ENCODE data around the gene SSNA1.

Gene SSNA1

DNA sequence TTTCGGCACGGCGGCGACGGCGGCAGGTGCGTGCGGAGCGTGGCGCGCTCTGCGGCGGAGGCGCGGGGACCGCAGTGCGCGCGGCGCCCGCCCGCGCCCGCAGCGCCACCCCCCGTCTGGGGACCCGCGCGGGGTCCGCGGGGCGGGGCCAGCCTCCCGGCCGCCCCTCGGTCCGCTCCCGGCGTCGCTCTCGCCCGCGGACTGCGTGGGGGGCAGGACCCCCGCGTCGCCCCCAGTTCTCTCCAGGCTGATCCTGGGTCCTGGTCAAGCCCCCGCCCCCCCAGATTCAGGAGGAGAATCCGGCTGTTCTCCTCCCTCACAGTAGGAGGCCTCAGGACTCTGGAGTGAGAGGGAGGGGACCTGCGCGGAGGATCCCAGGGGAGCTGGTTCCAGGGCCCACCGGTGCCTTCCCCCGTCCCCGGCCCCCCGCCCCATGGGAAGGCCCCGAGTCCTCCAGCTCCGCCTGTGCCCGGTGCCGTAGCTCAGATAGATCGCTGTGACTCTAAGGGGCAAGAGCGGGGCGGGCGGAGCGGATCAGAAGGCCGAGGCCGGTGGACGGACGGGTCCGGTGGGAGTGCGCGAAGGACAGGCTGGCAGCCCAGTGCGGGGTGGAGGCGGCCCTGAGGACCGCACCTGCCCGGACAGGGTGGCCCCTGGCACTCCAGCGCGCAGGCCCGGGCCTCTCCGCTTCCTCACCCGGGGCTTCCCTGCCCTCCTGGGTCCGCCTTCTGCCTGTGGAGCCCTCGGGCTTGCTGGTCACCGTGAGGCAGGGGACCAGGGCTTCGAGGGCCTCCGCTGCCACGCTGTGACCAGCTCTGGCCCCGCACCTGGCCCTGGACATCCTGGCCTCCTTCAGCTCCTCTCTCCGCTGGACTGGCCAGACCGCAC lies 34.0 kb downstream of the SSNA1 start, which contains the start of gene RNF208:
RNF208 (minus strand) TSS at position 51 of the 888 bp plus-strand sequence. CDS start 1,028 bp downstream, outside the sequence.
- no peak for DNase-seq

DNA sequence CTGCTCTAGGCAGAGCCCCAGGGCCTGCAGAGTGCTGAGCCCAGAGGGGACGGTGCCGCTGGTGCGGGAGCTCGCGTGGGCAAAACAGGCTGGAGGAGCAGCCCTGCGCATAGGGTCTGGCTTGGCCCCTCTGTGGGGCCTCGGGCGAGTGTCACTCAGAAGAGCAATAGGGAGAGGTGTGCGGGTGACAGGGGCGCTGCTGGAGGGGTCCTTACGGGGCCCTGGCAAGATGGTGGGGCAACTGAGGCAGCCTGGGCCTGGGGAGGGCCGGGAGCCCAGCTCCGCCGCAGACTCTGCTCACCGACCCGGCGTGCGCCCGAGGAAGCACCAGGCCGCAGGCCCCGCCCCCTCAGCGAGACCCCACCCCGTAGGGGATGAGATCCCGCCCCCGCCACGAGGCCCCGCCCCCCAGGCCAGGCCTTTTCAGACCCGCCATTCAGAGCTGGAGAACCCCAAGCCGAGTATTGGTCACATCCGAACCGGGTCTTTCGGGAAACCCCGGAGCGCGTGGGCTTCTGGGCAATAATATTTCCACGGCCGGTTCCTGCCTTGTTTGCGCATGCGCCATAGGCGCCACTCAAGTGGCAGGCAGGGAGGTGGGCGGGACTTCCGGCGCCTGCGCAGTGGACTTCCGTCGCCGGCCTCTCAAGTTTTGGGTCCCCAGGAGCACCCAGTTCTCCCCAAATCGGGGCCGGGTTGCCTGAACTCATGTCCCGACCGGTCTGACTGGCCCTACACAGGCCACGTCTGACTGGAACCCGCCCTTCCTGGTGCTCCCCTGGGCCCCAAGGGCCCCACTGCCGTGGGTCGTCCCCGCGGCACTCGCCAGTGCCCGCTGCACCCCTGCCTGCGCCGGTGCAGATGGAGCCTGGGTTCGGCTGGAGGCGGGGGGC lies 34.8 kb downstream of the SSNA1 start:
- DNase-seq = peak; percentile 77 to 78

DNA sequence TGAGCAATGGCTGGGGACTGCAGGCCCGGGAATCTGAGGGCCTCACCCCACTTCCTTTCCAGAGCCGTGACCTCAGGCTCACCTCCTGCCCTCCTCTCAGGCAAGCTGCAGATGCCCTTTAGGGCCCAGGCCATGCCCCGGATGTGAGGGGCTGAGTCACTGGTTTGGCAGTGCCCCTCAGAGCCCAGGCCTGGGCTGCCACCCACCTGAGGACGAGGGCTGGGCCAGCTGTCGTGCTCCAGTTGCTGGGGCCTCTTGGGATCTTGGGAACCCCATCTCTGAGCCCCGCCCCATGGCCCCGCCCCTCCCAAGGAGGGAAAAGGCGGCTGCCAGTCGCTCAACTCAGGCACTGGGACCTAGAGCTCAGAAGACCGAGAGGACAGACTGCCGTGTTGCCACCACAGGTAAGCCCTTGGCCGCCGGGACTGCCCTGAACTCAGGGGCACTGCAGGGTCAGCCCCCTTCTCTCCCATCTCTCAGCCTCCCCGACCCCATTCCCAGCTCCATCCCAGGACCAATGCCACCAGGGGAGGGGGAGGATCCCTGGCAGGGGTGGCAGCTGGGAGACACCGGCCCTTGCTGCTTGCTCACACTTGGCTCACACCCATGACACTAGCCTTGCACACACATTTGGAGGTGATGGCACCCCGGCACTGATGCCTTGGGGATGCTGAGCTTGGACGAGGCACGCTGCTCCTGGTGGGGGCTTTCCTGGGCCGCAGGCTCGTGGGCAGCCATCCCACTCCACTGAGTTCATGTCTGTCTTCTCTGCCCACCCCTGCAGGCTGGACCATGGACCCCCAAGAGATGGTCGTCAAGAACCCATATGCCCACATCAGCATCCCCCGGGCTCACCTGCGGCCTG lies 36.6 kb downstream of the SSNA1 start, which contains the start of gene CYSRT1:
CYSRT1 (plus strand) TSS at position 345 of the 865 bp plus-strand sequence; CDS start at position 793, 448 bp downstream.
- DNase-seq = no peak

DNA sequence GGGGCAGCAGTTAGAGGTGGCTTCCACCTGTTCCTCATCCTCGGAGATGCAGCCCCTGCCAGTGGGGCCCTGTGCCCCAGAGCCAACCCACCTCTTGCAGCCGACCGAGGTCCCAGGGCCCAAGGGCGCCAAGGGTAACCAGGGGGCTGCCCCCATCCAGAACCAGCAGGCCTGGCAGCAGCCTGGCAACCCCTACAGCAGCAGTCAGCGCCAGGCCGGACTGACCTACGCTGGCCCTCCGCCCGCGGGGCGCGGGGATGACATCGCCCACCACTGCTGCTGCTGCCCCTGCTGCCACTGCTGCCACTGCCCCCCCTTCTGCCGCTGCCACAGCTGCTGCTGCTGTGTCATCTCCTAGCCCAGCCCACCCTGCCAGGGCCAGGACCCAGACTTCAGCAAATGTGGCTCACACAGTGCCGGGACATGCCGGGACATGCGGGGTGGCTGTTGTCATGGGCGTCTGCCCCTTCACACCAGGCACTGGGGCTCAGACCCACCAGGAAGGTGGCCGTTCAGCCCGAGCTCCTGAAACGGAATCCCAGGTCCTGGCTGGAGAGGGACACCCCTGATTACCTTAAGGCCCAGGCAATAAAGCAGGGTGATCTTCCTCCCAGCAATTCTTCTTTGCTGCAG lies 37.3 kb downstream of the SSNA1 start:
- DNase-seq = no peak

DNA sequence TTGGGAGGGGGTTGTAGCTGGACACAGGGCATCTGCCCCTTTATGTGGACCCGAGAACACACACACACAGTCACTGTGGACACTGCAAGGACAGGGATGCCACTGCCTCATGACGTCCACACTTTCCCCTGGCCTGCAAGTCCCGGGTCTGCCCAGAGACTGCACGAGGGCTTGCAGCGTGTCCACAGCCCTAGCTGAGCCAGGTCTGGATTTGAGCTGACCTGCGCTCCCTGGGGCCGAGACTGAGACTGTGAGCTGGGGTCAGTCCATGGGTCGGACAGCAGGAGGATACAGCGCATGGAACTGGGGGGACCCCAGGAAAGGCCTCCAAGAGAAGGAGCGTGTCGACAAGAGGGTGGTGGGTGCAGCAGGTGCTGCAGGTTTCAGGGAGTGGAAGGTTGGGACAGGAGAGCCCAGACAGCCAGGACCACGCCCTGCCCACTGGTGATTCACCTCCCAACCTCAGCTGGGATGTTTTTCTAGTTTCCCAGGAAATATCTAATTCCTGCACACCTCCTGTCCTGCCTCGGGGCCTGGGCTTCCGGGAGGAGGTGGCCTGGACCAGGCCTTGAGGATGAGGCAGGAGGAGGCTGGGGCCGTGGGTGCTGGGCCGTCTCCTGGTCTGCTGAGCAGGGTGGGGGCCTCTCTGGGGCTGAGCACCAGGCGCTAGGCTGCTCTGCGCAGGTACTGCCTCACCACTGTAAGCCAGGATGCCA lies 38.0 kb downstream of the SSNA1 start:
- DNase-seq = no peak

DNA sequence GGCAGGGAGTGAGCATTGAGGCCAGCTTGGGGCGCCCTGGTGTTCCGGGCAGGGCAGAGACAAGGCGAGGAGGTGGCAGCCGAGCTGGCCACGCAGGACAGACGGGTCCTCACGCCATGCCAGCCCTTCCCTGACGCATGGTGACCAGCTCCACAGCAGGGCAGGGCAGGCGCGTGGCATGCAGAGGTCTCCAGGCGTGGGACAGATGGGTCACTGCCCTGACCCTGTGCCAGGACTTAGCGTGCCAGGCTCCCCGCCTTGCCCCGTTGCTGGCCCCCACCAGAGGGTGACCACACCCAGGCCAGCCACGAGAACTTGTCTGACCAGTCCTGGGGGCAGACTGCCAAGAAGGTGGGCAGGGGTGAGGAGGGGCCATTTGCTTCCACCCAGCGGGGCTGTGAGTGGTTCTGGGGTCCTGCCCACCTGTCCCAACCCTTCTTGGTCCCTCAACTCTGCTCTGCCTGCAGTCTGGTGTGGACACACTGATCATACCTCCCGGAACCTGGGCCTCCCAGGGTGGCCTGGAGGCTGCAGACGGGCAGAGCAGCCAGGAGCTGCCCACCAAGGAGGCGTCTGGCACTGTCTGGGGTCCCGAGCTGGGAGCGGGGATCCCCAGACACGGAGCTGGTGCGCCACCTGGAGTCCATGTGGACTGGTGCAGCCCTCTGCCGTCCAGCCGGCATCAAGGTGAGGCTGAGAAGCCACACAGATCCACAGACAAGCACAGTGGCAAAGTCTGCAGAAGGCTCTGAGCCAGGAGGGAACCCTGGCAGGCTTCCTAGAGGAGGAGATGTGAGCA lies 38.8 kb downstream of the SSNA1 start, which contains the start of gene RNF224:
RNF224 (plus strand) TSS at position 449 of the 799 bp plus-strand sequence. CDS start 834 bp downstream, outside the sequence.
- DNase-seq = peak in 1 of 2 experiments; percentile 30

DNA sequence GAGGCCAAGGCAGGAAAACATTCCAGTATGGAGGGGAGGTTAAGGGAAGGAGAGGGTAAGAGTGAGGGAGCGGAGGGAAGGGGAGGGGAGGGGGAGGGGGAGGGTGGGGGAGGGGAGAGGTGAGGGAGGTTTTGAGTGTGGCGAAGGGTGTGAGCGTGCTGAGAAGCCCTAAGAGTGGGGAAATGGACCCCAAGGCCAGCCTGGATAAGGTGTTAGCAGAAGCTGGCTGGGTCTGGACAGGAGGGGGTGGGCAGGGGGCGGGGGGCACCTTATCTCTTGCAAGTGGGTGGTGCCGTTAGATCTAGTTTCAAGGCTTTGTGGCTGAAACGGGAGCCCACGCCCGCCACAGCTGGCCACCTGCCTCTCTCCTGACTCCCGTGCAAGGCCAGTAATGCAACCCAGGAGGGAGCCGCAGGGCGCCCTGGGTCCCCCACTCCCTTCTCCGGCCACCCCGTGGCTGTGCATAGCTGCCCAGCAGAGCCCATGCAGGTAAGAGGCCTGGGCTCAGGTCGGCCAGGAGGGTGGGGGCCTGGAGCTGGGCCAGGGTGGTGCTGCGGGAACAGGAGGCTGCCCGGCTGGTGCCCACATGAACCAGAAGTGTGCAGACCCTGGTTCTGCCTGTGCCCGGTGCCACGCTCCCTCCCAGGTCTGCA lies 39.5 kb downstream of the SSNA1 start:
- no peak for DNase-seq

DNA sequence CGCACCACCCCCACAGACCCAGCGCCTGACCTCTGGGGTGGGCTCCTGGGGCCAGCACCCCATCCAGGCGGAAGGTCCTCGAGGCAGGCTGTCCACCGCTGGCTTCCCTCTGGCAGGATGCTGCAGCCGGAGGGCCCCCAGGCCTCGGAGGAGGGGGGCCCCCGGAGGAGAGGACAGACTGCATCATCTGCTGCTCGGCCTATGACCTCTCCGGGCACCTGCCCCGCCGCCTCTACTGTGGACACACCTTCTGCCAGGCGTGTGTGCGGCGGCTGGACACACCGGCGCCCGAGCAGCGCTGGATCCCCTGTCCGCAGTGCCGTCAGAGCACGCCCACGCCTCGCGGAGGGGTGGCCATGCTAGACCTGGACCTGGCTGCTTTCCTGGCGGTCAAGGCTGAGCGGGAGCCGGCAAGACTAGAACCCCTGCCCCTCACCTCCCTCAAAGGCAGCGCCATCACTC lies 40.1 kb downstream of the SSNA1 start:
- DNase-seq = no peak

DNA sequence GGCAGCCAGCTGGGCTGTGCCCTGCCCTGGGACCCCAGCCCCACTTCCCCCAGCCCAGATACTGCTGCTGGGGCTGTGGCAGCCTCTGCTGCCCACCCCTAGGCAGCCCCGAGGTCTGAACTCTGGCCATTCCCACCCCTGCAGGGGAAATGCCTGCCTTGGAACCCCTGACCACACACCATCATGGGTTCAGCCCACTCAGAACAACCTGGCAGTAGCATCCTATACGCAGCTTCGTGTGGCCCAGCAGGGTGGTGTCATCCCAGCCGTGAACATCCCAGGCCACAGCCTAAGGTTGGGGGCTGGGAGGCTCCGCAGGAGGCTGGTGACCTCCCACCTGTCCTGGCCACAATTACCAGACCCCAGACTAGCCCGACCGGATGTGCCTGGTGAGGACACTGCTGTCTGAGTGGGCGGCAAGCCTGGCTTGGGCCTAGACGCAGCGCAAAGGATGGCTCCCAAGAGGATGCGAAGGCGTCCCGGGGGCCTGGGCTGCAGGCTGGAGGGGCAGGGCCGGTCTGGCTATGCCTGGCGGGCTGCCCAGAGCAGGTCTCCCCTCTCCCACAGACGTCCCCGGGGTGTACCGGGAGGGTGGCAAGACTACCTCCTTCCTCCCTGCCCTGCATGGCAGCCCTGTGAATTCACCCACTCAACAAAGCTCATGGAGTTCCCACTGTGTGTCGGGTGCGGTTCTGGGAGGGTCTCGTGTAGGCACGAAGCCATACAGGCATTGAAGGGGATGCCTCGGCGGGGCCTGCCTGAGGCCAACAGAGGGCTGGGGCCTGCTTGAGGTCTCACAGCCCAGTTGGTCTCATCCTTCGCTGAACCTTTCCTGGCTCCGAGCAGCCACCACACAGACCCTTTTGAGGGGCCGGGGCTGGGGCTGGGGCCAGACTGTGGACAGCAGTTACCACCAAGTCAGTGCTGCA lies 40.8 kb downstream of the SSNA1 start:
- DNase-seq = no peak

DNA sequence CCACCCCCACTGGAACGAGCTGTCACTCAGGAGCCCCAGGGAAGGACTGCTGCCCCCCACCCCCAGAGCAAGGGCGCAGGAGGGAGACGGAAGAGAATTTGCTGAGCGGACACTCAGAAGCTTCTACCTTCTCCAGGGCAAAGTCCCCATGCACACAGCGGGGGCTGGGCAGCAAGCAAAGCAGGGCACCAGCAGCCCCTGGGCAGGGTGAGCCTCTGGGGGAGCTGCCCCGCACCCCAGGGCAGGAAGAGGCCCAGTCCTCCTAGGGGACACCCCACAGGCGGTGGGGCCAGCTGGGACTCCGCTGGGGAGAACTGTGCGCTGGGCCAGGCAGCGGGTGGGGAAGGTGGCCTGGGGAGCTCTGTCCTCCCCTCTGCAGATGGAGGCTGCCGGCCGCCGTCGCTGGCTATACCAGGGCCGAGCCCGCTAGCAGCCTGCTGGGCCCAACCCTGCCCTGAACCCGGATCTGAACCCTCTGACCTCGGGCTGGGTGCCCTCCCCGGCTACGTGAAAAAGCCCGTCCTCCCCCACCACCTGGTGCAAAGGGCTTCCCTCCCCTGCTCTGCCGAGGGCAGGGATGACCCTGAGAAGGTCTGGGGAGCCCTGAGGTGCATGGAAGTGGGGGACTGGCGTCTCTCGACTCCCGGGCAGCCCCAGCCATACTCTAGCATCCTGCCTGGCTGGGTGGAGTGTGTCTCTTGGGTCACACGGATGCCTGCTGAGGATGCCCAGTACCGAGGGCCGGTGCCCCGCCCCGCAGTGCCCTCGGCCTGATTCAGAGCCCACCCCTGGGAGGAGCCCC lies 41.6 kb downstream of the SSNA1 start:
- DNase-seq = no peak

DNA sequence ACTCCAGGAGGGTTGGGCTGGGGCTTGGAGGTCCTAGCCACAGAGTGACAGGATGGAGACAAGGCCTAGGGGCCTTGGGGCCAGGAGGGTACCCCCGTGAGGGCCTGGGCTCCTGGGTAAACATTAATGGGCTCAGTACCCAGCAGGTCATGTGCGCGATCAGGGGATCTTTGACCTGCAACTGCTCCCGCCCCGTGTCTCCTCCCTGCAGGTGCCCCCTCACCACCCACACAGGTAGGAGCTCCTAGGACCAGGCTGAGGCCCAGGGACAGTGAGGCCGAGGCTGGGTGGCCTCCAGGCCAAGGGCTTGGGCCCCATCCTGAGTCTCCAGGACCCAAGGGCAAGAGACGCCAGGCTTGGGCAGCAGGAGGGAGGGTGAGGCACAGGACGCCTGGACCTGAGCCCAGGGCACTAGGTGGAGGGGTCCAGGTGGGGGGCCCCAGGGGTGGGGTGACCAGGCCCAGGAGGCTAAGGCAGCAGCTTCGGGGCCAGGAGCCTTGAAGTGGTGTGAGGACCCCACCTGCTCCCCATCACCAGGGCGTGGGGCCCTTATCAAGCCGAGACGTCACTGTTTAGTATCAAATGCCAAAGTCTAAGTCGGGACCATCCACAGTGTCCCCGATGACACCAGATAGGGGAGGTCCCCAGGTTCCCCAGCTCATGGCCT lies 42.4 kb downstream of the SSNA1 start, which contains the start of gene SLC34A3:
SLC34A3 (plus strand) TSS at position 197 of the 667 bp plus-strand sequence. CDS start 802 bp downstream, outside the sequence.
- no peak for DNase-seq

DNA sequence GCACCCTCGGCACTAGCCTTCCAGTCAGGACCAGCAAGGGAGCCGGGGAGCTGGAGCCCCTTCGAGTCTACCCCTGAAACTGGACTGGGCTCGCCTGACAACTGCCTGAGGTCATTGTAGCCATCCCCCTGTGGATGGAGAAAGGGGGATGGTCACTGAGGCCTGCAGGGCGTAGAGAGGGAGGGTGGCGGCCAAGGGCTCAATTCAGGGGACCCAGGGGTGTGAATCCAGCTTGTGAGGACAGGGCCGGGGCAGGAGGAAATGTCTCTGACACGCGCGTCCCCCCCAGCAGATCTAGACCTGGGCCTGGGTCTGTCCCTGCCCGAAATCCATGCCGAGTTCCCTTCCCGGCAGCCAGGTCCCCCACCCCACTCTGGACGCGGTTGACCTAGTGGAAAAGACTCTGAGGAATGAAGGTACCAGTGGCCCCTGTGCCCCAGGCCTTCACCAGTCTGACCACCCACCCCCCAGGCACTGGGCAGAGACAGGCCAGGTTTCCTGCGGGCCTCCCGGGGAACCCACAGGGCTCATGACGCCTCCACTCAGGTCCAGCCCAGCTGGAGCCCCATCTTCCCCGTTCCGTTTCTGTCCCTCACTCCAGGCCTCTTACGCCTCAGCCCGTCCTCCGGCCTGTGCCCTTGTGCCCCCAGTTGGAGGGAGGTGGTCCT lies 43.0 kb downstream of the SSNA1 start:
- DNase-seq = no peak

DNA sequence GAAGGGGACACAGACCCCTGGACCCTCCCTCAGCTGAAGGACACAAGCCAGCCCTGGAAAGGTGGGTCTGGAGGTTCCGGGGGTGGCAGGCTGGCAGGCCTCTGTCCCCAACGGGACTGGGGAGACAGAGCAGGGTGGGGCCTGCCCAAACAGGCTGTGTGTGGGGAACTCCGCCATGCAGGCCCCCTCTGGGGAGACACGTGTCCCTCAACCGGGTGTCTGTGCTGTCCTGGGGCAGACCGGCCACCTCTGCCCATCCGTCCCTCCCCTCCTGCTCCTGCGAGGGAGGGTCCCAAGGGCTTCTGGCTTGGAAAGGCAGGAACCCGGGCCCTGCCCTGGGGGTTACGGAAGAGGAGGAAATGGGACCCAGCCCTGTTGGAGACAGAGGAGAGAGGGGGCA lies 43.6 kb downstream of the SSNA1 start:
- no peak for DNase-seq

DNA sequence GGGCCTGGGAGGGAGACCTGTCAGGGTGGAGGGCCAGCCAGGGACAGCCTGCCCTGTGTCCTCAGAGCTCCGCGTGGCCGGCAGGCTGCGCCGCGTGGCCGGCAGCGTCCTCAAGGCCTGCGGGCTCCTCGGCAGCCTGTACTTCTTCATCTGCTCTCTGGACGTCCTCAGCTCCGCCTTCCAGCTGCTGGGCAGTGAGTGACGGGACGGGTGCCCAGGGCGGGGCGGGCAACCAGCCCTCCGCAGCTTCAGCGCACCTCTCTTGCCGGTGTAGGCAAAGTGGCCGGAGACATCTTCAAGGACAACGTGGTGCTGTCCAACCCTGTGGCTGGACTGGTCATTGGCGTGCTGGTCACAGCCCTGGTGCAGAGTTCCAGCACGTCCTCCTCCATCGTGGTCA lies 44.0 kb downstream of the SSNA1 start:
- DNase-seq = no peak

DNA sequence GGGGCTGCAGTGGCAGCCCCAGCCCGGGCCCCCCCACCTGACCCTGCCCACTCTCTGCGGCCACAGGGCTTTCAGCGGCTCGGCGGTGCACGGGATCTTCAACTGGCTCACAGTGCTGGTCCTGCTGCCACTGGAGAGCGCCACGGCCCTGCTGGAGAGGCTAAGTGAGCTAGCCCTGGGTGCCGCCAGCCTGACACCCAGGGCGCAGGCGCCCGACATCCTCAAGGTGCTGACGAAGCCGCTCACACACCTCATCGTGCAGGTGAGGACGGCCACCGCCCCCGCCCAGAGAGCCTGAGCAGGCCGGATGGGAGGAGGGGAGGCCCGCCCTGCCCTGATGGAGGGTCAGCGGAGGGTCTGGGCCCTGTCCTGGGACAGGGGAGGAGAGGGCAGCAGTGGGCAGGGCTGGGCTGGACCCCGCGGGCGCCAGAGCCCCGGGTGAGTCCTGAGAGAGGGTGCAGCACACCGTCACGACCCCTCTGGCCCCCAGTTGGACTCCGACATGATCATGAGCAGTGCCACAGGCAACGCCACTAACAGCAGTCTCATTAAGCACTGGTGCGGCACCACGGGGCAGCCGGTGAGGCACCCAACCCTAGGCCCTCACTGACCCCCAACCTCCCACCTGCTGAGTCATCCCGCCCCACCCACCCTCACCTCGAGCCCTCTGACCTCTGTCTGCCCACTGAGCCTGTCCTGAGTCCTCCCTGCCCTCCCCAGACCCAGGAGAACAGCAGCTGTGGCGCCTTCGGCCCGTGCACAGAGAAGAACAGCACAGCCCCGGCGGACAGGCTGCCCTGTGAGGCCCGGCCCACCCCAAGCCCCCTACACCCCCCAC lies 44.9 kb downstream of the SSNA1 start:
- no peak for DNase-seq

Data from NCI-H187 (cell line).